DND-41 (cell line): Measurements from ENCODE around the gene CTSE.

Experiments used
- EZH2 ChIP-seq: IDR thresholded peaks from 3 replicates; pipeline ENCODE4 v1.6.1; 2012; ENCODE audit warnings: borderline replicate concordance, low read depth, mild to moderate bottlenecking, moderate library complexity, low read length, inconsistent platforms; ENCODE audit not compliant: severe bottlenecking
- TF ChIP-seq, protein P1 (sequence below): IDR thresholded peaks from 2 replicates; pipeline ENCODE4 v1.5.1; 2012; ENCODE audit warnings: borderline replicate concordance, low read length, moderate library complexity, mild to moderate bottlenecking; ENCODE audit not compliant: poor library complexity, severe bottlenecking; ENCODE audit errors: extremely low read depth

DNA sequence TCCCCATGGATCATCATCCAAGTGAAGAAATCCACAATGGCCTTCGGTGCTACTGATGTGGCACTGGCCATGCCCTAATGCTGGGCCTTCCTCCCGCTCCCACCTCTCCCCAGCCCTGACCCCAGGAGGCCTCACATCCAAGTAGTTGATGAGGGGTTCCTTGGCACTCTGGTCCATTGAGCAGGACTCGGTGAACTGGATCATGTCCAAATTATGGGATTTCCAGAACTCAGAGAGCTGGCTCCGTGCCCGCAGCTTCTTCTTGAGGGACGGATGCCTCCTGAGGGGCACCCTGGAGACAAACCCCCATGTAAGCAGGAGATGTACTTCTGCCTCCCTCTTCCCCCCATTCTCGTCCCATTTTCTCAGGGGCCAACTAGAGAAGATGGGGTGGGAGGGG, 929 bp downstream of the CTSE start:
- TF ChIP-seq, protein P1, sequence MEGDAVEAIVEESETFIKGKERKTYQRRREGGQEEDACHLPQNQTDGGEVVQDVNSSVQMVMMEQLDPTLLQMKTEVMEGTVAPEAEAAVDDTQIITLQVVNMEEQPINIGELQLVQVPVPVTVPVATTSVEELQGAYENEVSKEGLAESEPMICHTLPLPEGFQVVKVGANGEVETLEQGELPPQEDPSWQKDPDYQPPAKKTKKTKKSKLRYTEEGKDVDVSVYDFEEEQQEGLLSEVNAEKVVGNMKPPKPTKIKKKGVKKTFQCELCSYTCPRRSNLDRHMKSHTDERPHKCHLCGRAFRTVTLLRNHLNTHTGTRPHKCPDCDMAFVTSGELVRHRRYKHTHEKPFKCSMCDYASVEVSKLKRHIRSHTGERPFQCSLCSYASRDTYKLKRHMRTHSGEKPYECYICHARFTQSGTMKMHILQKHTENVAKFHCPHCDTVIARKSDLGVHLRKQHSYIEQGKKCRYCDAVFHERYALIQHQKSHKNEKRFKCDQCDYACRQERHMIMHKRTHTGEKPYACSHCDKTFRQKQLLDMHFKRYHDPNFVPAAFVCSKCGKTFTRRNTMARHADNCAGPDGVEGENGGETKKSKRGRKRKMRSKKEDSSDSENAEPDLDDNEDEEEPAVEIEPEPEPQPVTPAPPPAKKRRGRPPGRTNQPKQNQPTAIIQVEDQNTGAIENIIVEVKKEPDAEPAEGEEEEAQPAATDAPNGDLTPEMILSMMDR, result no peak
- TF ChIP-seq EZH2, result no peak
